Keratinocyte (primary cell): Measurements from ENCODE around the gene AKR1C1. TPM values are rescaled to one million over a fixed set of nuclear protein-coding genes. Genes with fewer than 3 reads are reported as not detected.
"Not testable (repeated sequence)": the region's sequence is repeated elsewhere in the genome, so short reads cannot be mapped to it uniquely, and the experiment has no call there.

ENCODE experiments used
- DNase-seq: peaks from one replicate; pipeline ENCODE4 v3.0.0-alpha.2; 2011; ENCODE audit warnings: low read depth, missing footprints, low spot score
- FAIRE-seq: peaks from 2 replicates; lab custom pipeline; 2011; peaks lifted over from hg19 to GRCh38; lab: Jason Lieb, UNC
- H2AFZ ChIP-seq: 2 replicates; pipeline ENCODE4 v1.6.0; 2012; ENCODE audit warnings: low read length, control low read depth, inconsistent platforms; ENCODE audit not compliant: control insufficient read depth
- H3K27ac ChIP-seq: 2 replicates; pipeline ENCODE4 v1.5.1; 2011; ENCODE audit warnings: low read length; ENCODE audit not compliant: control insufficient read depth, insufficient read depth
- H3K27me3 ChIP-seq: 3 replicates; pipeline ENCODE4 v1.6.0; 2011; ENCODE audit warnings: low read length; ENCODE audit not compliant: control insufficient read depth, insufficient read depth; ENCODE audit errors: extremely low read depth
- H3K36me3 ChIP-seq, 2 experiments: 2 replicates in 1 of 2; 3 replicates in 1 of 2; pipeline ENCODE4 v1.5.1; 2011; ENCODE audit warnings: low read length in 2 of 2, mild to moderate bottlenecking in 1 of 2; ENCODE audit not compliant: control insufficient read depth in 2 of 2, insufficient read depth in 2 of 2; ENCODE audit errors: extremely low read depth in 1 of 2
- H3K4me1 ChIP-seq: 3 replicates; pipeline ENCODE4 v1.5.1; 2011; ENCODE audit warnings: low read length; ENCODE audit not compliant: control insufficient read depth, insufficient read depth; ENCODE audit errors: extremely low read depth
- H3K4me2 ChIP-seq: 3 replicates; pipeline ENCODE4 v1.6.0; 2011; ENCODE audit warnings: low read depth, low read length; ENCODE audit not compliant: control insufficient read depth, insufficient read depth; ENCODE audit errors: extremely low read depth
- H3K4me3 ChIP-seq, 3 experiments: fragments of 200-600 bp in 1 of 3; sonication (generic) in 1 of 3; 2 replicates in 2 of 3; 3 replicates in 1 of 3; pipeline ENCODE4 v1.5.1; 2011 to 2016; ENCODE audit warnings: low read length in 3 of 3, mild to moderate bottlenecking in 3 of 3, control low read depth in 2 of 3, inconsistent platforms in 1 of 3, low read depth in 1 of 3, mixed read lengths in 1 of 3, mixed run types in 1 of 3, moderate library complexity in 1 of 3; ENCODE audit not compliant: control insufficient read depth in 2 of 3, insufficient read depth in 2 of 3; ENCODE audit errors: extremely low read depth in 1 of 3
- H3K79me2 ChIP-seq: 2 replicates; pipeline ENCODE4 v1.6.0; 2012; ENCODE audit warnings: low read length; ENCODE audit not compliant: control insufficient read depth, insufficient read depth
- H3K9ac ChIP-seq: 3 replicates; pipeline ENCODE4 v1.6.0; 2011; ENCODE audit warnings: low read length; ENCODE audit not compliant: control insufficient read depth, insufficient read depth; ENCODE audit errors: extremely low read depth
- H3K9me1 ChIP-seq: 3 replicates; pipeline ENCODE4 v1.6.0; 2011; ENCODE audit warnings: low read length; ENCODE audit not compliant: control insufficient read depth, insufficient read depth; ENCODE audit errors: extremely low read depth
- H3K9me3 ChIP-seq: 2 replicates; pipeline ENCODE4 v1.5.1; 2012; ENCODE audit warnings: low read depth, low read length; ENCODE audit not compliant: control insufficient read depth
- H4K20me1 ChIP-seq: 3 replicates; pipeline ENCODE4 v1.6.0; 2011; ENCODE audit warnings: low read length; ENCODE audit not compliant: control insufficient read depth, insufficient read depth; ENCODE audit errors: extremely low read depth
- dilution Hi-C: fragments of 300-500 bp; cut with MboI; formaldehyde crosslinking; loops from one replicate; pipeline ENCODE4 v1.7.0; 2020; ENCODE audit warnings: low sequenced_read_pairs; ENCODE audit not compliant: extremely low pct_ligation_motif_present
- polyA plus RNA-seq, 5 experiments: library from polyadenylated mRNA; depleted of rRNA in 3 of 5; stranded (reverse) in 3 of 5; stranded (forward) in 1 of 5; unstranded in 1 of 5; fragments of >200 nt; gene quantifications; 1 replicate in 1 of 5; 2 replicates in 3 of 5; 3 replicates in 1 of 5; pipeline versions ENCODE4 v1.2.1 to v1.2.3, GENCODE V29; 2011 to 2012; ENCODE audit warnings: missing spikeins in 2 of 5, low read depth in 1 of 5, low replicate concordance in 1 of 5

The AKR1C1 gene
- polyA plus RNA-seq, 1 donor (not counting 4 experiments of a cell fraction or from before 2014, with no cell fraction given), result 28.1 TPM

- dilution Hi-C loops, H4K20me1 ChIP-seq, DNase-seq, H3K79me2 ChIP-seq, H3K9me1 ChIP-seq, H3K4me3 ChIP-seq, H3K9ac ChIP-seq, H2AFZ ChIP-seq, H3K36me3 ChIP-seq, H3K9me3 ChIP-seq, H3K27me3 ChIP-seq: not testable (repeated sequence)
- H3K4me2 ChIP-seq, result peak overlapping the region; percentile 56
- H3K27ac ChIP-seq, result peak overlapping the region; percentile 82
- FAIRE-seq, result peak; percentile 9
- H3K4me1 ChIP-seq, result peaks cover 10% of the 10 kb centered on the region
These were observed 40.8 kb downstream of the AKR1C1 start for GRCh38 chr10:5004030-5004385.

GRCh38 chr10:5004501-5004900 lies 41.3 kb downstream of the AKR1C1 start:
- DNase-seq, H3K27me3 ChIP-seq, H3K9ac ChIP-seq, dilution Hi-C loops, H3K79me2 ChIP-seq, H3K9me3 ChIP-seq, H4K20me1 ChIP-seq, H3K36me3 ChIP-seq, H2AFZ ChIP-seq, H3K9me1 ChIP-seq, H3K4me3 ChIP-seq: not testable (repeated sequence)
- H3K4me2 ChIP-seq, result peak overlapping the region; percentile 56
- peaks cover 12% of the 10 kb centered on the region for H3K4me1 ChIP-seq
- H3K27ac ChIP-seq, result peak overlapping the region; percentile 82
- peak; percentile 78 for FAIRE-seq

GRCh38 chr10:5008857-5009548 lies 45.8 kb downstream of the AKR1C1 start:
- H3K9ac ChIP-seq, H3K4me2 ChIP-seq, H3K4me3 ChIP-seq, H2AFZ ChIP-seq, H3K9me3 ChIP-seq, H3K27me3 ChIP-seq, H3K9me1 ChIP-seq, dilution Hi-C loops, H3K4me1 ChIP-seq, H3K79me2 ChIP-seq, FAIRE-seq, DNase-seq, H3K27ac ChIP-seq, H3K36me3 ChIP-seq, H4K20me1 ChIP-seq: not testable (repeated sequence)

GRCh38 chr10:5010043-5010442 lies 46.8 kb downstream of the AKR1C1 start:
- H3K27me3 ChIP-seq, DNase-seq, H3K36me3 ChIP-seq, dilution Hi-C loops, H3K4me2 ChIP-seq, H3K4me1 ChIP-seq, H3K4me3 ChIP-seq, H3K27ac ChIP-seq, H3K79me2 ChIP-seq, H3K9me3 ChIP-seq, H2AFZ ChIP-seq, H3K9ac ChIP-seq, H4K20me1 ChIP-seq, H3K9me1 ChIP-seq, FAIRE-seq: not testable (repeated sequence)

GRCh38 chr10:5011392-5011791 lies 48.2 kb downstream of the AKR1C1 start:
- H3K4me2 ChIP-seq, H4K20me1 ChIP-seq, H3K9me3 ChIP-seq, H3K4me1 ChIP-seq, H3K9ac ChIP-seq, H3K27ac ChIP-seq, H3K9me1 ChIP-seq, DNase-seq, H3K36me3 ChIP-seq, H3K79me2 ChIP-seq, H3K4me3 ChIP-seq, H2AFZ ChIP-seq, dilution Hi-C loops, FAIRE-seq, H3K27me3 ChIP-seq: not testable (repeated sequence)
